GM23338 (cell line): Measurements from ENCODE around the gene TTC33. TPM values are rescaled to one million over a fixed set of nuclear protein-coding genes. Genes with fewer than 3 reads are reported as not detected.

ENCODE experiments used
- ATAC-seq: fragments of 200-7000 bp; cut with Tn5 transposase; 3 replicates; pipeline ENCODE4 v1.9.1; 2020
- DNase-seq: peaks from one replicate; pipeline ENCODE4 v3.0.0-alpha.2; 2015; ENCODE audit warnings: low spot score
- H2AFZ ChIP-seq: fragments of 200-600 bp; sonication (generic); 2 replicates; pipeline ENCODE4 v1.8.0; 2016; ENCODE audit warnings: antibody characterized with exemption, mild to moderate bottlenecking, moderate library complexity
- H3F3A ChIP-seq: fragments of 200-600 bp; sonication (generic); replicated peaks from 2 replicates; pipeline ENCODE4 v1.8.0; 2017; ENCODE audit warnings: antibody characterized with exemption, mixed run types, low read depth
- H3K27ac ChIP-seq: fragments of 200-600 bp; sonication (generic); 2 replicates; pipeline ENCODE4 v1.6.1; 2016; ENCODE audit warnings: low read depth
- H3K27me3 ChIP-seq: fragments of 200-600 bp; sonication (generic); 2 replicates; pipeline ENCODE4 v1.8.0; 2016; ENCODE audit warnings: mild to moderate bottlenecking, mixed run types, moderate library complexity; ENCODE audit not compliant: insufficient read depth
- H3K36me3 ChIP-seq: fragments of 200-600 bp; sonication (generic); 2 replicates; pipeline ENCODE4 v1.8.0; 2016; ENCODE audit warnings: mild to moderate bottlenecking; ENCODE audit not compliant: insufficient read depth
- H3K4me1 ChIP-seq: fragments of 200-600 bp; sonication (generic); 2 replicates; pipeline ENCODE4 v1.8.0; 2016; ENCODE audit warnings: mild to moderate bottlenecking, moderate library complexity; ENCODE audit not compliant: insufficient read depth
- H3K4me2 ChIP-seq: fragments of 200-600 bp; sonication (generic); 2 replicates; pipeline ENCODE4 v1.7.1; 2017; ENCODE audit warnings: mixed run types
- H3K4me3 ChIP-seq: fragments of 200-600 bp; sonication (generic); 2 replicates; pipeline ENCODE4 v1.6.1; 2016; ENCODE audit warnings: mixed run types
- H3K79me2 ChIP-seq: fragments of 200-600 bp; sonication (generic); replicated peaks from 2 replicates; pipeline ENCODE4 v1.8.0; 2017; ENCODE audit warnings: mild to moderate bottlenecking; ENCODE audit not compliant: insufficient read depth
- H3K9me2 ChIP-seq: fragments of 200-600 bp; sonication (generic); 2 replicates; pipeline ENCODE4 v1.8.0; 2017; ENCODE audit not compliant: insufficient read depth
- H4K20me1 ChIP-seq: fragments of 200-600 bp; sonication (generic); replicated peaks from 2 replicates; pipeline ENCODE4 v1.8.0; 2017; ENCODE audit warnings: mild to moderate bottlenecking; ENCODE audit not compliant: insufficient read depth
- H3K27ac Mint-ChIP-seq: 2 replicates; pipeline ENCODE4 v1.8.0; 2020; ENCODE audit warnings: inconsistent platforms, mild to moderate bottlenecking, moderate library complexity, mixed read lengths
- H3K27me3 Mint-ChIP-seq: 3 replicates; pipeline ENCODE4 v1.8.0; 2022; ENCODE audit warnings: low read depth, mild to moderate bottlenecking, moderate library complexity, mixed read lengths, inconsistent platforms; ENCODE audit not compliant: insufficient read depth, poor library complexity
- H3K36me3 Mint-ChIP-seq: 3 replicates; pipeline ENCODE4 v1.8.0; 2021; ENCODE audit warnings: low read depth, mild to moderate bottlenecking, inconsistent platforms, moderate library complexity, mixed read lengths
- H3K4me1 Mint-ChIP-seq: 3 replicates; pipeline ENCODE4 v1.8.0; 2020; ENCODE audit warnings: mild to moderate bottlenecking, inconsistent platforms, mixed read lengths
- H3K4me3 Mint-ChIP-seq: 3 replicates; pipeline ENCODE4 v1.8.0; 2021; ENCODE audit warnings: moderate library complexity, mild to moderate bottlenecking, inconsistent platforms, mixed read lengths
- H3K9me3 Mint-ChIP-seq: 3 replicates; pipeline ENCODE4 v1.8.0; 2020; ENCODE audit warnings: moderate library complexity, mild to moderate bottlenecking, inconsistent platforms, mixed read lengths
- CREB1 ChIP-seq: fragments of 250-450 bp; sonication (Bioruptor Pico); IDR thresholded peaks from 2 replicates; pipeline ENCODE4 v1.5.0; 2020; ENCODE audit warnings: low read depth, mild to moderate bottlenecking, moderate library complexity
- EZH2 ChIP-seq: fragments of 200-600 bp; sonication (generic); IDR thresholded peaks from one replicate; pipeline ENCODE4 v1.8.0; 2017; ENCODE audit warnings: antibody characterized with exemption, mild to moderate bottlenecking, low read depth; ENCODE audit not compliant: unreplicated experiment
- NANOG ChIP-seq: IDR thresholded peaks from 2 replicates; pipeline ENCODE4 v1.6.1; 2016; ENCODE audit warnings: antibody characterized with exemption, borderline replicate concordance
- STAT1 ChIP-seq: IDR thresholded peaks from one replicate; pipeline ENCODE4 v1.6.1; 2016; ENCODE audit warnings: antibody characterized with exemption; ENCODE audit not compliant: unreplicated experiment
- ZNF114 ChIP-seq: fragments of 250-450 bp; sonication (Bioruptor Pico); IDR thresholded peaks from 2 replicates; pipeline ENCODE4 v1.5.0; 2020; ENCODE audit warnings: mild to moderate bottlenecking, moderate library complexity
- ZNF331 ChIP-seq: fragments of 250-450 bp; sonication (Bioruptor Pico); IDR thresholded peaks from 2 replicates; pipeline ENCODE4 v1.5.0; 2020; ENCODE audit warnings: low read depth, mild to moderate bottlenecking, moderate library complexity
- polyA plus RNA-seq: library from polyadenylated mRNA; unstranded; fragments of >200 nt; fragmentation: Nextera tagmentation; extraction: Ambion mirVana; gene quantifications from 2 replicates; pipeline ENCODE4 v1.2.1, GENCODE V29; 2016
- total RNA-seq: library from RNA; depleted of rRNA; stranded (reverse); fragments of >200 nt; shearing (Covaris generic); gene quantifications from 2 replicates; pipeline ENCODE4 v1.2.3, GENCODE V29; 2014
- TF ChIP-seq, protein P1 (sequence below): fragments of 250-450 bp; sonication (Bioruptor Pico); IDR thresholded peaks from 2 replicates; pipeline ENCODE4 v1.5.0; 2020; ENCODE audit warnings: mild to moderate bottlenecking, moderate library complexity
- TF ChIP-seq, protein P2 (sequence below): IDR thresholded peaks from 2 replicates; pipeline ENCODE4 v1.6.1; 2016; ENCODE audit warnings: antibody characterized with exemption

TTC33 gene
- total and polyA plus RNA-seq, 2 experiments from 2014 or later: 4.1 to 11.5 TPM

DNA sequence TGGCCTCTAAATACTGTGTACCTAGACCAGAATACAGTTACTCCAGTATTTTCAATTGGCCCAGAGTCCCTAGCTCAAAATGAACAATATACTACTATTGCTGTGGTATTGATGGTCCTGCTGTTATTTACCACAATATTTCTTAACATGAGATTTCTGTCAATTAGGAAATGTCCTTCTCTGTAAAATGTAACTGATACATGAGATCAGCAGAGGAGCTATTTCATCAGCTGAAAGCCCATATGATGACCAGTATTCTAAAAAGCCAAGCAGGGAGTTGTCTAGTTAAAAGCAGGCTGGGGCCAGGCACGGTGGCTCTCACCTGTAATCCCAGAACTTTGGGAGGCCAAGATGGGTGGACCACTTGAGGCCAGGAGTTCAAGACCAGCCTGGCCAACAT is 263.7 kb downstream of the TTC33 start:
- Mint-ChIP-seq H3K36me3 (no peaks in the 10 kb centered on the region), H3K9me3 (no peaks in the 10 kb centered on the region; the same call in 2 of the 3 replicates), H3K27ac (no peak overlapping the region), H3K27me3 (no peaks in the 10 kb centered on the region), H3K4me3 (no peak overlapping the region), H3K4me1 (peaks cover 7% of the 10 kb centered on the region)
- H3K79me2 ChIP-seq: no peaks in the 10 kb centered on the region
- no peaks in the 10 kb centered on the region for H4K20me1 ChIP-seq
- H3F3A ChIP-seq: no peaks in the 10 kb centered on the region
- no peak for DNase-seq
- H3K4me2 ChIP-seq: no peak overlapping the region
- no peaks in the 10 kb centered on the region for H3K36me3 ChIP-seq
- TF ChIP-seq EZH2 (no peak), NANOG (no peak), ZNF331 (CRISPR knock-in tag) (no peak), CREB1 (no peak), ZNF114 (CRISPR knock-in tag) (no peak), STAT1 (no peak)
- TF ChIP-seq, protein P1, sequence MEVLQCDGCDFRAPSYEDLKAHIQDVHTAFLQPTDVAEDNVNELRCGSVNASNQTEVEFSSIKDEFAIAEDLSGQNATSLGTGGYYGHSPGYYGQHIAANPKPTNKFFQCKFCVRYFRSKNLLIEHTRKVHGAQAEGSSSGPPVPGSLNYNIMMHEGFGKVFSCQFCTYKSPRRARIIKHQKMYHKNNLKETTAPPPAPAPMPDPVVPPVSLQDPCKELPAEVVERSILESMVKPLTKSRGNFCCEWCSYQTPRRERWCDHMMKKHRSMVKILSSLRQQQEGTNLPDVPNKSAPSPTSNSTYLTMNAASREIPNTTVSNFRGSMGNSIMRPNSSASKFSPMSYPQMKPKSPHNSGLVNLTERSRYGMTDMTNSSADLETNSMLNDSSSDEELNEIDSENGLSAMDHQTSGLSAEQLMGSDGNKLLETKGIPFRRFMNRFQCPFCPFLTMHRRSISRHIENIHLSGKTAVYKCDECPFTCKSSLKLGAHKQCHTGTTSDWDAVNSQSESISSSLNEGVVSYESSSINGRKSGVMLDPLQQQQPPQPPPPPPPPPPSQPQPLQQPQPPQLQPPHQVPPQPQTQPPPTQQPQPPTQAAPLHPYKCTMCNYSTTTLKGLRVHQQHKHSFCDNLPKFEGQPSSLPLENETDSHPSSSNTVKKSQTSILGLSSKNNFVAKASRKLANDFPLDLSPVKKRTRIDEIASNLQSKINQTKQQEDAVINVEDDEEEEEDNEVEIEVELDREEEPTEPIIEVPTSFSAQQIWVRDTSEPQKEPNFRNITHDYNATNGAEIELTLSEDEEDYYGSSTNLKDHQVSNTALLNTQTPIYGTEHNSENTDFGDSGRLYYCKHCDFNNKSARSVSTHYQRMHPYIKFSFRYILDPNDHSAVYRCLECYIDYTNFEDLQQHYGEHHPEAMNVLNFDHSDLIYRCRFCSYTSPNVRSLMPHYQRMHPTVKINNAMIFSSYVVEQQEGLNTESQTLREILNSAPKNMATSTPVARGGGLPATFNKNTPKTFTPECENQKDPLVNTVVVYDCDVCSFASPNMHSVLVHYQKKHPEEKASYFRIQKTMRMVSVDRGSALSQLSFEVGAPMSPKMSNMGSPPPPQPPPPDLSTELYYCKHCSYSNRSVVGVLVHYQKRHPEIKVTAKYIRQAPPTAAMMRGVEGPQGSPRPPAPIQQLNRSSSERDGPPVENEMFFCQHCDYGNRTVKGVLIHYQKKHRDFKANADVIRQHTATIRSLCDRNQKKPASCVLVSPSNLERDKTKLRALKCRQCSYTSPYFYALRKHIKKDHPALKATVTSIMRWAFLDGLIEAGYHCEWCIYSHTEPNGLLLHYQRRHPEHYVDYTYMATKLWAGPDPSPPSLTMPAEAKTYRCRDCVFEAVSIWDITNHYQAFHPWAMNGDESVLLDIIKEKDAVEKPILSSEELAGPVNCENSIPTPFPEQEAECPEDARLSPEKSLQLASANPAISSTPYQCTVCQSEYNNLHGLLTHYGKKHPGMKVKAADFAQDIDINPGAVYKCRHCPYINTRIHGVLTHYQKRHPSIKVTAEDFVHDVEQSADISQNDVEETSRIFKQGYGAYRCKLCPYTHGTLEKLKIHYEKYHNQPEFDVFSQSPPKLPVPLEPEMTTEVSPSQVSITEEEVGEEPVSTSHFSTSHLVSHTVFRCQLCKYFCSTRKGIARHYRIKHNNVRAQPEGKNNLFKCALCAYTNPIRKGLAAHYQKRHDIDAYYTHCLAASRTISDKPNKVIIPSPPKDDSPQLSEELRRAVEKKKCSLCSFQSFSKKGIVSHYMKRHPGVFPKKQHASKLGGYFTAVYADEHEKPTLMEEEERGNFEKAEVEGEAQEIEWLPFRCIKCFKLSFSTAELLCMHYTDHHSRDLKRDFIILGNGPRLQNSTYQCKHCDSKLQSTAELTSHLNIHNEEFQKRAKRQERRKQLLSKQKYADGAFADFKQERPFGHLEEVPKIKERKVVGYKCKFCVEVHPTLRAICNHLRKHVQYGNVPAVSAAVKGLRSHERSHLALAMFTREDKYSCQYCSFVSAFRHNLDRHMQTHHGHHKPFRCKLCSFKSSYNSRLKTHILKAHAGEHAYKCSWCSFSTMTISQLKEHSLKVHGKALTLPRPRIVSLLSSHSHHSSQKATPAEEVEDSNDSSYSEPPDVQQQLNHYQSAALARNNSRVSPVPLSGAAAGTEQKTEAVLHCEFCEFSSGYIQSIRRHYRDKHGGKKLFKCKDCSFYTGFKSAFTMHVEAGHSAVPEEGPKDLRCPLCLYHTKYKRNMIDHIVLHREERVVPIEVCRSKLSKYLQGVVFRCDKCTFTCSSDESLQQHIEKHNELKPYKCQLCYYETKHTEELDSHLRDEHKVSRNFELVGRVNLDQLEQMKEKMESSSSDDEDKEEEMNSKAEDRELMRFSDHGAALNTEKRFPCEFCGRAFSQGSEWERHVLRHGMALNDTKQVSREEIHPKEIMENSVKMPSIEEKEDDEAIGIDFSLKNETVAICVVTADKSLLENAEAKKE (CRISPR knock-in tag): no peak
- TF ChIP-seq, protein P2, sequence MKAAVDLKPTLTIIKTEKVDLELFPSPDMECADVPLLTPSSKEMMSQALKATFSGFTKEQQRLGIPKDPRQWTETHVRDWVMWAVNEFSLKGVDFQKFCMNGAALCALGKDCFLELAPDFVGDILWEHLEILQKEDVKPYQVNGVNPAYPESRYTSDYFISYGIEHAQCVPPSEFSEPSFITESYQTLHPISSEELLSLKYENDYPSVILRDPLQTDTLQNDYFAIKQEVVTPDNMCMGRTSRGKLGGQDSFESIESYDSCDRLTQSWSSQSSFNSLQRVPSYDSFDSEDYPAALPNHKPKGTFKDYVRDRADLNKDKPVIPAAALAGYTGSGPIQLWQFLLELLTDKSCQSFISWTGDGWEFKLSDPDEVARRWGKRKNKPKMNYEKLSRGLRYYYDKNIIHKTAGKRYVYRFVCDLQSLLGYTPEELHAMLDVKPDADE: no peak
- H2AFZ ChIP-seq: no peak overlapping the region
- no peak overlapping the region for H3K27ac ChIP-seq
- no peak for ATAC-seq
- peaks cover 6% of the 10 kb centered on the region; the same call in 1 of the 2 replicates for H3K9me2 ChIP-seq
- peaks cover 12% of the 10 kb centered on the region; the same call in 1 of the 2 replicates for H3K4me1 ChIP-seq
- H3K27me3 ChIP-seq: no peaks in the 10 kb centered on the region
- H3K4me3 ChIP-seq: no peak overlapping the region
